Keratinocyte (primary cell): ENCODE data around the gene CCDC170. TPM values are rescaled to one million over a fixed set of nuclear protein-coding genes. Genes with fewer than 3 reads are reported as not detected.

ENCODE experiments used
- DNase-seq: peaks from one replicate; pipeline ENCODE4 v3.0.0-alpha.2; 2011; ENCODE audit warnings: low read depth, missing footprints, low spot score
- FAIRE-seq: peaks from 2 replicates; lab custom pipeline; 2011; peaks lifted over from hg19 to GRCh38; lab: Jason Lieb, UNC
- H2AFZ ChIP-seq: 2 replicates; pipeline ENCODE4 v1.6.0; 2012; ENCODE audit warnings: low read length, control low read depth, inconsistent platforms; ENCODE audit not compliant: control insufficient read depth
- H3K27ac ChIP-seq: 2 replicates; pipeline ENCODE4 v1.5.1; 2011; ENCODE audit warnings: low read length; ENCODE audit not compliant: control insufficient read depth, insufficient read depth
- H3K27me3 ChIP-seq: 3 replicates; pipeline ENCODE4 v1.6.0; 2011; ENCODE audit warnings: low read length; ENCODE audit not compliant: control insufficient read depth, insufficient read depth; ENCODE audit errors: extremely low read depth
- H3K36me3 ChIP-seq, 2 experiments: 2 replicates in 1 of 2; 3 replicates in 1 of 2; pipeline ENCODE4 v1.5.1; 2011; ENCODE audit warnings: low read length in 2 of 2, mild to moderate bottlenecking in 1 of 2; ENCODE audit not compliant: control insufficient read depth in 2 of 2, insufficient read depth in 2 of 2; ENCODE audit errors: extremely low read depth in 1 of 2
- H3K4me1 ChIP-seq: 3 replicates; pipeline ENCODE4 v1.5.1; 2011; ENCODE audit warnings: low read length; ENCODE audit not compliant: control insufficient read depth, insufficient read depth; ENCODE audit errors: extremely low read depth
- H3K4me2 ChIP-seq: 3 replicates; pipeline ENCODE4 v1.6.0; 2011; ENCODE audit warnings: low read depth, low read length; ENCODE audit not compliant: control insufficient read depth, insufficient read depth; ENCODE audit errors: extremely low read depth
- H3K4me3 ChIP-seq, 3 experiments: fragments of 200-600 bp in 1 of 3; sonication (generic) in 1 of 3; 2 replicates in 2 of 3; 3 replicates in 1 of 3; pipeline ENCODE4 v1.5.1; 2011 to 2016; ENCODE audit warnings: low read length in 3 of 3, mild to moderate bottlenecking in 3 of 3, control low read depth in 2 of 3, inconsistent platforms in 1 of 3, low read depth in 1 of 3, mixed read lengths in 1 of 3, mixed run types in 1 of 3, moderate library complexity in 1 of 3; ENCODE audit not compliant: control insufficient read depth in 2 of 3, insufficient read depth in 2 of 3; ENCODE audit errors: extremely low read depth in 1 of 3
- H3K79me2 ChIP-seq: 2 replicates; pipeline ENCODE4 v1.6.0; 2012; ENCODE audit warnings: low read length; ENCODE audit not compliant: control insufficient read depth, insufficient read depth
- H3K9ac ChIP-seq: 3 replicates; pipeline ENCODE4 v1.6.0; 2011; ENCODE audit warnings: low read length; ENCODE audit not compliant: control insufficient read depth, insufficient read depth; ENCODE audit errors: extremely low read depth
- H3K9me1 ChIP-seq: 3 replicates; pipeline ENCODE4 v1.6.0; 2011; ENCODE audit warnings: low read length; ENCODE audit not compliant: control insufficient read depth, insufficient read depth; ENCODE audit errors: extremely low read depth
- H3K9me3 ChIP-seq: 2 replicates; pipeline ENCODE4 v1.5.1; 2012; ENCODE audit warnings: low read depth, low read length; ENCODE audit not compliant: control insufficient read depth
- H4K20me1 ChIP-seq: 3 replicates; pipeline ENCODE4 v1.6.0; 2011; ENCODE audit warnings: low read length; ENCODE audit not compliant: control insufficient read depth, insufficient read depth; ENCODE audit errors: extremely low read depth
- CTCF ChIP-seq, 3 experiments: IDR thresholded peaks in 1 of 3; conservative IDR thresholded peaks in 1 of 3; optimal IDR thresholded peaks in 1 of 3; 2 replicates in 2 of 3; 3 replicates in 1 of 3; pipeline versions ENCODE3 to v1.5.1; 2011; ENCODE audit warnings: low read length in 3 of 3, mild to moderate bottlenecking in 3 of 3, moderate library complexity in 2 of 3, control low read depth in 1 of 3, inconsistent platforms in 1 of 3; ENCODE audit not compliant: insufficient read depth in 2 of 3; ENCODE audit errors: extremely low read depth in 1 of 3
- EZH2 ChIP-seq: IDR thresholded peaks from one replicate; pipeline ENCODE4 v1.6.1; 2012; ENCODE audit warnings: inconsistent platforms, mild to moderate bottlenecking, low read length, moderate library complexity
- dilution Hi-C: fragments of 300-500 bp; cut with MboI; formaldehyde crosslinking; loops from one replicate; pipeline ENCODE4 v1.7.0; 2020; ENCODE audit warnings: low sequenced_read_pairs; ENCODE audit not compliant: extremely low pct_ligation_motif_present
- polyA plus RNA-seq, 5 experiments: library from polyadenylated mRNA; depleted of rRNA in 3 of 5; stranded (reverse) in 3 of 5; stranded (forward) in 1 of 5; unstranded in 1 of 5; fragments of >200 nt; gene quantifications; 1 replicate in 1 of 5; 2 replicates in 3 of 5; 3 replicates in 1 of 5; pipeline versions ENCODE4 v1.2.1 to v1.2.3, GENCODE V29; 2011 to 2012; ENCODE audit warnings: missing spikeins in 2 of 5, low read depth in 1 of 5, low replicate concordance in 1 of 5

The CCDC170 gene
- polyA plus RNA-seq, 1 donor (not counting 4 experiments of a cell fraction or from before 2014, with no cell fraction given) = 0.10 TPM

DNA sequence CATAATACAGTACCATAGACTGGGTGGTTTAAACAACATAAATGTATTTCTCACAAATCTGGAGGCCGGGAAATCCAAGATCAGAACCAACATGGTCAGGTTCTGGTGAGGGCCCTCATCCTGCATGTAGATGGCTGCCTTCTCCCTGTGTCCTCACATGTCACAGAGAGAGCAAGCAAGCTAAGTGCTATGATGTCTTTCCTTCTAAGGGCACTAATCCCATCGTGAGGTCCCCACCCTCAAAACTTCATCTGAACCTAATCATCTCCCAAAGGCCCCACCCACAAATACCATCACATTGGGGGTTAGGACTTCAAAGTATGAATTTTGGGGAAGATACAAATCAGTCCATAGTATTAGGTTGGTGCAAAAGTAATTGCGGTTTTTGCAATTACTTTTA, 56.8 kb downstream of the CCDC170 start:
- Histone ChIP-seq H3K4me3 (no peak overlapping the region), H3K36me3 (no peaks in the 10 kb centered on the region), H3K9me1 (no peaks in the 10 kb centered on the region), H4K20me1 (no peaks in the 10 kb centered on the region), H3K9ac (no peak overlapping the region), H3K27ac (no peak overlapping the region), H3K27me3 (no peaks in the 10 kb centered on the region), H3K4me2 (no peak overlapping the region), H3K79me2 (no peaks in the 10 kb centered on the region), H3K4me1 (no peaks in the 10 kb centered on the region), H3K9me3 (no peaks in the 10 kb centered on the region), H2AFZ (no peak overlapping the region)
- DNase-seq (no peak), FAIRE-seq (no peak)
- dilution Hi-C loops = no loop called here
- TF ChIP-seq EZH2 = no peak

DNA sequence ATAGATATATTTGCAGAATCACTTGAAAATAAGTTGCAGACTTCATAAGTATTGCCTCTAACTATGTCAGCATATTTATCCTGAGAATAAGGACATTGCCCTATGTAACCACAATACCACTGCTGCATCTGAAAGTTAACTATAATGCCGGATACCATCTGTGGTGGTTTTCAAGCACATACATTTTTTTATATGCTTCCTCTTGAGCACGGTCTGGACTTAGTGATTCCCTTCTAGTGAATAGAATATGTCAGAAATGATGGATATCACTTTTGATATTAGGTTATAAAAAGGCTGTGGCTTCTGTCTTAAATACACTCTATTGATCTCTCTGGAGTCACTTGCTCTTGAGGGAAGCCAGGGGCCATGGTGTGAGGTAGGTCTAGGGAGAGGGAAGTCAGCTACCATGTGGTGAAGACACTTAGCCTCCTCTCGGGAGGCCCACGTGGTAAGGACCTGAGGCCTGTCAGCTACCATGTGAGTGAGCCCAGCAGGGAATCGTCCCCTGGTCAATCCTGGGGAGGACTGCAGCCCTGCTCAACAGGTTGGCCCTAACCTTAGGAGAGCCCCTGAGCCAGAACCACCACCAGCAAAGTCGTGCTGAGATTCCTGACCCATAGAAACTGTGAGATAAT, 57.5 kb downstream of the CCDC170 start:
- Histone ChIP-seq H3K9me3 (no peaks in the 10 kb centered on the region), H3K4me2 (no peak overlapping the region), H3K27ac (no peak overlapping the region), H3K36me3 (no peaks in the 10 kb centered on the region), H2AFZ (no peak overlapping the region), H3K9me1 (no peaks in the 10 kb centered on the region), H3K4me3 (no peak overlapping the region), H3K9ac (no peak overlapping the region), H3K27me3 (no peaks in the 10 kb centered on the region), H4K20me1 (no peaks in the 10 kb centered on the region), H3K4me1 (no peaks in the 10 kb centered on the region), H3K79me2 (no peaks in the 10 kb centered on the region)
- dilution Hi-C loops = no loop called here
- FAIRE-seq = no peak
- no peak for TF ChIP-seq CTCF (optimal IDR thresholded peaks at IDR 0.05 in 1 of 3, IDR thresholded peaks at IDR 0.05 in 1 of 3, conservative IDR thresholded peaks at IDR 0.05 in 1 of 3; ENCODE audit: extremely low read depth in 1 of 3, insufficient read depth in 2 of 3, low read length in 3 of 3)
- no peak for TF ChIP-seq EZH2
- no peak for DNase-seq
